MM.1S (cell line): ENCODE measurements around the gene SIAE.

Experiments
- DNase-seq: peaks from one replicate; pipeline ENCODE4 v3.0.0-alpha.2; 2015
- H2AFZ ChIP-seq: fragments of 300-600 bp; sonication (generic); 2 replicates; pipeline ENCODE4 v1.6.0; 2016; ENCODE audit warnings: antibody characterized with exemption, low read length
- H3F3A ChIP-seq: fragments of 300-600 bp; sonication (generic); 2 replicates; pipeline ENCODE4 v1.6.1; 2016; ENCODE audit warnings: mild to moderate bottlenecking, antibody characterized with exemption, low read length, moderate library complexity, mixed read lengths; ENCODE audit not compliant: insufficient read depth
- H3K27ac ChIP-seq: fragments of 300-600 bp; sonication (generic); 2 replicates; pipeline ENCODE4 v1.5.1; 2016; ENCODE audit warnings: mild to moderate bottlenecking, low read length
- H3K27me3 ChIP-seq: fragments of 300-600 bp; sonication (generic); replicated peaks from 2 replicates; pipeline ENCODE4 v1.6.0; 2016; ENCODE audit warnings: low read length; ENCODE audit not compliant: insufficient read depth
- H3K36me3 ChIP-seq: fragments of 300-600 bp; sonication (generic); replicated peaks from 2 replicates; pipeline ENCODE4 v1.6.1; 2016; ENCODE audit warnings: mild to moderate bottlenecking, low read length, mixed read lengths; ENCODE audit not compliant: insufficient read depth
- H3K4me1 ChIP-seq: fragments of 300-600 bp; sonication (generic); 2 replicates; pipeline ENCODE4 v1.6.1; 2016; ENCODE audit warnings: low read length, mixed read lengths
- H3K4me2 ChIP-seq: fragments of 300-600 bp; sonication (generic); 2 replicates; pipeline ENCODE4 v1.6.0; 2016; ENCODE audit warnings: low read depth, low read length
- H3K4me3 ChIP-seq: fragments of 300-600 bp; sonication (generic); 2 replicates; pipeline ENCODE4 v1.5.1; 2016; ENCODE audit warnings: low read length, mixed read lengths
- H3K79me2 ChIP-seq: fragments of 300-600 bp; sonication (generic); 2 replicates; pipeline ENCODE4 v1.6.1; 2016; ENCODE audit warnings: mixed run types, low read length, mixed read lengths
- H3K9ac ChIP-seq: fragments of 300-600 bp; sonication (generic); 2 replicates; pipeline ENCODE4 v1.6.1; 2016; ENCODE audit warnings: low read length, mixed read lengths
- H3K9me2 ChIP-seq: fragments of 300-600 bp; sonication (generic); replicated peaks from 2 replicates; pipeline ENCODE4 v1.6.1; 2016; ENCODE audit warnings: mild to moderate bottlenecking, low read length, mixed read lengths; ENCODE audit not compliant: insufficient read depth
- H3K9me3 ChIP-seq: fragments of 300-600 bp; sonication (generic); replicated peaks from 2 replicates; pipeline ENCODE4 v1.6.1; 2016; ENCODE audit warnings: mild to moderate bottlenecking, low read length, mixed read lengths; ENCODE audit not compliant: insufficient read depth
- H4K20me1 ChIP-seq: fragments of 300-600 bp; sonication (generic); 2 replicates; pipeline ENCODE4 v1.6.1; 2016; ENCODE audit warnings: mild to moderate bottlenecking, low read length, moderate library complexity, mixed read lengths; ENCODE audit not compliant: insufficient read depth
- EZH2 ChIP-seq: fragments of 300-600 bp; sonication (generic); optimal IDR thresholded peaks from 2 replicates; pipeline ENCODE3; 2017; ENCODE audit warnings: low read depth, mild to moderate bottlenecking, antibody characterized with exemption, low read length, mixed read lengths
- EZH2phosphoT487 ChIP-seq: fragments of 300-600 bp; sonication (generic); IDR thresholded peaks from 2 replicates; pipeline ENCODE4 v1.6.1; 2018; ENCODE audit warnings: antibody characterized with exemption, low read length
- TF ChIP-seq, protein P1 (sequence below): fragments of 300-600 bp; sonication (generic); IDR thresholded peaks from 2 replicates; pipeline ENCODE4 v1.5.1; 2016; ENCODE audit warnings: antibody characterized with exemption, low read length, mixed read lengths

The SIAE gene

DNA sequence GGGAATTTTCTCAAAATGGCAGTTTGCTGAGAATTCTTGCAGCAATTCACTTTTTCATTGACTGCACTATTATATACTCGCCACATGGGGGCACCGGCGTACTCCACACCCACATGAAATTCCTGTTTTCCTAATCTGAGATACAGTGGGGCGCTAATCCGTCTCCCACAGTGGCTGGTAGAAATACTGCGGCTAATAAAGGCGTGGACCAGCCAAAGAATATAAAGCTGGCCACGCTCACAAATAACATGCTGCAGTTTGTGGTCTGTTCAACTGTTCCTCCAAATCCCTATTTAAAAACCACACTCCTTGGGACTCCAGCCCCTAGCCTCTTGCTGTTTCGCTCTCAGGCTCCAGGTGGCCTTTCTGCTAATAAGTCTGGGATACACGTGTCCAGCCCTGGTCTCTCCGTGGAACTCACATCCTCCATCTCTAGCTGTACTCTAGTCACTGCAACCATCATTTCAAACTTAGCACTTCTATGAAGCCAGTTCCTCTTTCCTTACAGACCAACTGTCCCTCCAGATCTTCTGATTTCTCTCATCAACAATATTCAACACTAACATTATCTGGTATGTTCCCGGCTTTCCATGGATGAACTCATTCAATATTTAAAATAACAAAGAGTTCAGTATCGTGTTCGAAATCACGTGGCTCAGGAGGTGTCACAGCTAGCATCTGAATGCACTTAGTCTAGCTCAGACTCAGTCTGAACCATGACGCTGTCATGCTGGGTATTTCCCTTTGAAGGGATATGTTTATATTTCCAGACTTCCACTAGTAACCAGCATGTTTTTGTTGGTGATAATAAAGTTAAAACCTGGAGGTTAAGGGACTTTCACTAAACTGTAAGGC lies 28.9 kb downstream of the SIAE start:
- Histone ChIP-seq H3K4me1 (no peaks in the 10 kb centered on the region), H3K4me2 (peak overlapping the region; percentile 19; the same call in 1 of the 2 replicates), H3K27ac (no peak overlapping the region), H3K9me2 (no peaks in the 10 kb centered on the region), H3F3A (no peaks in the 10 kb centered on the region), H3K36me3 (no peaks in the 10 kb centered on the region), H3K4me3 (no peak overlapping the region), H3K79me2 (no peaks in the 10 kb centered on the region), H3K27me3 (no peaks in the 10 kb centered on the region), H3K9me3 (no peaks in the 10 kb centered on the region), H2AFZ (peak overlapping the region; percentile 18; the same call in 1 of the 2 replicates), H3K9ac (no peak overlapping the region), H4K20me1 (no peaks in the 10 kb centered on the region)
- peak; percentile 51 for DNase-seq
- TF ChIP-seq EZH2, result no peak
- TF ChIP-seq, protein P1, sequence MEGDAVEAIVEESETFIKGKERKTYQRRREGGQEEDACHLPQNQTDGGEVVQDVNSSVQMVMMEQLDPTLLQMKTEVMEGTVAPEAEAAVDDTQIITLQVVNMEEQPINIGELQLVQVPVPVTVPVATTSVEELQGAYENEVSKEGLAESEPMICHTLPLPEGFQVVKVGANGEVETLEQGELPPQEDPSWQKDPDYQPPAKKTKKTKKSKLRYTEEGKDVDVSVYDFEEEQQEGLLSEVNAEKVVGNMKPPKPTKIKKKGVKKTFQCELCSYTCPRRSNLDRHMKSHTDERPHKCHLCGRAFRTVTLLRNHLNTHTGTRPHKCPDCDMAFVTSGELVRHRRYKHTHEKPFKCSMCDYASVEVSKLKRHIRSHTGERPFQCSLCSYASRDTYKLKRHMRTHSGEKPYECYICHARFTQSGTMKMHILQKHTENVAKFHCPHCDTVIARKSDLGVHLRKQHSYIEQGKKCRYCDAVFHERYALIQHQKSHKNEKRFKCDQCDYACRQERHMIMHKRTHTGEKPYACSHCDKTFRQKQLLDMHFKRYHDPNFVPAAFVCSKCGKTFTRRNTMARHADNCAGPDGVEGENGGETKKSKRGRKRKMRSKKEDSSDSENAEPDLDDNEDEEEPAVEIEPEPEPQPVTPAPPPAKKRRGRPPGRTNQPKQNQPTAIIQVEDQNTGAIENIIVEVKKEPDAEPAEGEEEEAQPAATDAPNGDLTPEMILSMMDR, result peak; percentile 79

DNA sequence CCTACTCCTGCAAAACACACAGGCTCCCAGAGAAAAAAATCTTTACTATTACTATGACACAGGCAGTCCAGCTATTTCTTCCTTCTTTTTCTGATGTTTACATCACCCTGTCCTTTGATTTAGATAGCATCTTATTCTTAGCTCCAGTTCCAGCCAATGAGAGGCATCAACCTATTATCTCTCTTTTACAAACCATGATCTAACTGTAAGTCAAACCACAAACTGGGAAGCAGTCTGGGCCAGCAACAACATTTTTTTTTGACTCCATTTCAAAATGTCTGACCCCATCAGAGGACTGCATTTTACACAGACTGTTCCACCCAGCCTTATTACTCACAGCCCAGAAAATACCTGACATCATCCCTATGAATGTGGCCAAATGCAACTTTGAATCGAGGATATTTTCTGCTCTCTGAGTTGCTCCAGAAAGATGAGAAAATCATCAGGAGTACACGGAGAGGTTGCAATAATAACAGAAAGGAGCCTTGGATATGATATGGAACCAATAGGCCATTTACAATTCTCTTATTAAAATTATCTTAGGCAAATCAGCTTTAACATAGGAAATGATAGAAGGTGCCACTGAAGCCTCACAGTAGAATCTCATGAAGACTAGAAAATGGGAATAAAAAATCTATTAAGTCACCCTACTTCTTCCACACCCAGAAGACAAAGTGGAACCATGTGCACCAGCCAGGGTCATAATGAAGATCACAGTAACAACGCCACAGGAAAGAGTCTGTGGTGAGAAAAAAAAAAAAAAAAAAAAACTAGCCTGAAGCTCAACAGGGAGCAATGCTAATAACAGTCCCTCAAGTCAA lies 29.7 kb downstream of the SIAE start:
- Histone ChIP-seq H2AFZ (no peak overlapping the region), H3K9me3 (no peaks in the 10 kb centered on the region), H3K36me3 (no peaks in the 10 kb centered on the region), H3K4me1 (no peaks in the 10 kb centered on the region), H3K4me2 (no peak overlapping the region), H3K9ac (no peak overlapping the region), H3K27ac (no peak overlapping the region), H4K20me1 (no peaks in the 10 kb centered on the region), H3K27me3 (no peaks in the 10 kb centered on the region), H3K79me2 (no peaks in the 10 kb centered on the region), H3K4me3 (no peak overlapping the region), H3K9me2 (no peaks in the 10 kb centered on the region), H3F3A (no peaks in the 10 kb centered on the region)
- TF ChIP-seq EZH2 (no peak), EZH2phosphoT487 (no peak)
- TF ChIP-seq, protein P1, result no peak
- DNase-seq, result no peak

DNA sequence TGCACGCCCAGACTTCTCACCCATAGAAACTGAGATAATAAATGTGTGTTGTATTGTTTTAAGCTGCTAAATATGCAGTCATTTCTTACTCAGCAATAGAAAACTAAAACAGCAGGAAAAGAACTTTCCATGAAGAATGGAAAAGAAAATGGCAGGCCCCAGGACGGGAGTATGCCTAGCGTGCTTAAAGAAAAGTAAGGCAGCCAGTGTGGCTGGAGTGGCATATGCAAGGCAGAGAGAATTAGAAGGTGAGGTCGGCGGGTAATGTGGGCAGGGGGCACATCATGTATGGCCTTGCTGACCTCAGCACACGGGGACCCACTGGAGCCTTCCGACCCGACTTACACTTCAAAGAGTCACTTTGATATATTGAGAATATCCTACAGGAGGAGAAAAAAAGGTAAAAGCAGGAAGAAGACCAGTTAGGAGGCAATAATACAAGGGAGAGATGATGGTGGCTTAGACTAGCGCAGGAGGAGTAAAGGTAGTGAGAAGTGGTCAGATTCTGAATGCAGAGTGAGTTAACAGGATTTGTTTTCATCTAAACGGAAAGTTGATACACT lies 30.4 kb downstream of the SIAE start:
- Histone ChIP-seq H3K79me2 (no peaks in the 10 kb centered on the region), H3K9ac (no peak overlapping the region), H3F3A (no peaks in the 10 kb centered on the region), H3K9me3 (no peaks in the 10 kb centered on the region), H3K4me2 (no peak overlapping the region), H3K27me3 (no peaks in the 10 kb centered on the region), H2AFZ (no peak overlapping the region), H3K4me3 (no peak overlapping the region), H3K9me2 (no peaks in the 10 kb centered on the region), H3K36me3 (no peaks in the 10 kb centered on the region), H3K27ac (no peak overlapping the region), H3K4me1 (no peaks in the 10 kb centered on the region), H4K20me1 (no peaks in the 10 kb centered on the region)
- no peak for DNase-seq
- TF ChIP-seq EZH2phosphoT487 (no peak), EZH2 (no peak)
- TF ChIP-seq, protein P1, result no peak
